OCI-M2 (cell line): ENCODE measurements around the gene ZNF134.

Source experiments
- DNase-seq: peaks from one replicate; lab custom pipeline; 2025; ENCODE audit not compliant: unreplicated experiment; lab: John Stamatoyannopoulos, UW

Gene ZNF134

DNA sequence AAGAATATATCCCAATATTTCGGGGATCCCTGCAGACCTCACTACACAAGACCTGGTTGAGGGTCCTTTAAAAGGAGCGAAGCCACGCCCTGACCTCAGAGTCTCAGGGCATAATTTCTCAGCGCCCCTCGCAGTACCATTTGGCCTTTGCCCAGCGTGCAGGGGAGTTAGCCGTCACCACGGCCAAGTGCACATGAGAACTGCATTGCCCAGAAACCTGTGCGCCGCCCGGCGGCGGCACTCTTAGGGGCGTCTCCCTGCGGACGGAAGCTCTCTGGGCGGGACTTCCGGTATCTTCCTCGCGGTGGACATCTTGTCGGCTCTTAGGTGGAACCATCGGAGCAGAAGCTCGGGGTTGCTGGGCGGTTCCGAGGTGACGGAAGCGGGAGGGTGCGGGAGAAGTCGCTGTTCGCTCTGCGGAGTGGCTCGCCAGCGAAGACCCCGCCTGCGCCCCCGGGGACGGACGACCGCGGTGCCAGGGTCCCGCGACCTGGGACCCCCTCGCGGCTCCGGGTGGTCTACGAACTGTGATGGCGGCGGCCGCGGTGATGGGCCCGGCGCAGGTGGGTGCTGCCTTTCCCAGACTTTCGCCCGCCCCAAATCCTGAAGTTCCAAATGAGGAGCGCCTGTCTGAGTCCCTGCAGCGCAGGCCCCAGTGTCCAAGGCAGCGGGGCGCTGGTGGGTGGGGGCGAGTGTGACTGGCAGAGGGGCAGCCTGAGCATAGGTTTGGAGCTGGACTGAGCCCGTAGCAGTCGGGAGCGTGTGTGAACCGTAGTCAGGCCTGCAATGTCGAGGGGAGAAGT lies at the start of gene ZNF134:
TSS of gene ZNF134 (plus strand) at position 302 of the 803 bp plus-strand sequence. CDS start 5,227 bp downstream, outside the sequence.
- peak; percentile 78 for DNase-seq

DNA sequence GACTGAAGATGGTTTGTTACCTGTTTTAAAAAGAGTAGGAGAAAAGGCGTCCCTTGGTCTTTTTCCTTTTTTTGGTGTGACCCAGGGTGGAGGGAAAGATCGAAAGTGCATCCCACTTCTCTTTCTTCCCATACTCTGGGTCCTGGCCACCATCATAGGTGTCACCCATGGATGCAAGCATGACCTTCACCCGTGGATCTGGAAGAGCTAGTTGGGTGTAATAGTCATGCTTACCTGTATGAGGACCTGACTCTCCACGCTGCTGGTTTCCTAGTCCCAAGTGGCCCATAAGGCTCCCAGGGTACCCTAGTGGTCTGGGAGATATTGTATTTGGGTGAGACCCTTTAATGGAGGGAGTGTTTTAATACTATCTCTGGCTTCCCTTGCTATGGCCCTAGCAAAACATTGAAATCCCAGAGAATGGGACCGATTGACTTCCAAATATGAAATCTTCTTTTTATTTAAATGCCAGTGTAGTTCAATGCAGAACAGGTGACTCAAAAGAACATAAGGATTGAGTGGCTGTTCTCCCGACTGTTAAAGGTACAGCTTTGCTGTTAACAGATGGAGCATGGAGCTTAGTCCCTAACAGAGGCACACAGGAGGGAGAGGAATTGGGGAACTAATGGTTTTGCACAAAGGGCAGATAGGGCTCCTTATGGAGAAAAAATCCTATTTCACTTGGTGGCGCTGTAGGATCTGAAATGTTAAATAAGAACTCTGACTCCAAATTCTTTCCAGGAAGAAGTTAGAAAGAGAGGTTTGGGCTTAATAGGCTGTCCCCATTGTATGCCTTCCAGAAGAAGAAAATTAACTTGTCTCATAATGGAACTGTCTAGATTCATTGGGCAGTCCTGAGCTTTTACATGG lies 47.4 kb upstream of the ZNF134 start:
- DNase-seq: no peak

DNA sequence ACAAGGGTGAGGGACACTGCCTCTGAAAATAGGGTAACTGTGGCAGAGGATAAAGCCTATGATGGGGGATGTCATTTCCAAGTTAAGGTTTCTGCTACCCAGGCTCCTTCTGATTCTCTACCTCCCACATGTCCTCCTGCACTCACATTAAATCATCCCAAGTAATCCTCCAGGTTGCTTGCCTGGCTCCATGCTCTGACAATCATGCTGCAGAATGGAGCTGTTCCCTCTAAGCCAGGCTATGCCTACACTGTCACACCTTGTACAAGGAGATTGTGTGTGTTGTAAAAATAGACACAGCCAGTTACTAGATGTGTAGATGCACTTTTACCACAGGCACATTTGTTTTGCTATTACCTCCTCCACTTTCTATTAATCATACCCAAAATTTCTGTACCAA lies 43.3 kb upstream of the ZNF134 start:
- no peak for DNase-seq

- no peak for DNase-seq
These were observed 41.6 kb upstream of the ZNF134 start for GRCh38 chr19:57572415-57572947.

DNA sequence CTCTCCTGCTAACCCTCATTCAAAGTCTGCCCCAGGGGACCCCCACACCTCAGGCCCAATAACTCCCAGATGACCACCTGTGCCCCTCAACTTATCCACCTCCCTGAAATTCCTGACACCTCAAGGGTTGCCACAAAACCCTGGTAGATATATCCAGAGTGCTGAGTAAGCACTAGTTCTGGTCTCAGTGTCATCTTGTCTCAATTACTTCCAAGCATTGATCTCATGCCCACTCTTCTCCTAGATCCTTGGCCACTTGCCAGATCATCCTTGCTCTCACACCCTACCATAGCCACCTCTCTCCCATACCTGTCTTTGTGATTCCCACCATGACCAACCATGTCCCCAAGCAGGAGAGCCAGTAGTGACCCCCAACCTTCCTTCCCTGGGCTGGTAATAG lies 37.4 kb upstream of the ZNF134 start:
- DNase-seq: no peak

GRCh38 chr19:57578487-57579205 lies 35.4 kb upstream of the ZNF134 start, which contains the start of gene ZNF416:
TSS of gene ZNF416 (minus strand) at chr19:57578911. CDS start at chr19:57578704, 207 bp downstream.
- DNase-seq: peak; percentile 90

GRCh38 chr19:57583104-57583520 lies 30.9 kb upstream of the ZNF134 start:
- no peak for DNase-seq

GRCh38 chr19:57583521-57584416 lies 30.3 kb upstream of the ZNF134 start, which contains the start of gene ZIK1:
TSS of gene ZIK1 (plus strand) at chr19:57584145. CDS start at chr19:57584357, 212 bp downstream.
- no peak for DNase-seq

DNA sequence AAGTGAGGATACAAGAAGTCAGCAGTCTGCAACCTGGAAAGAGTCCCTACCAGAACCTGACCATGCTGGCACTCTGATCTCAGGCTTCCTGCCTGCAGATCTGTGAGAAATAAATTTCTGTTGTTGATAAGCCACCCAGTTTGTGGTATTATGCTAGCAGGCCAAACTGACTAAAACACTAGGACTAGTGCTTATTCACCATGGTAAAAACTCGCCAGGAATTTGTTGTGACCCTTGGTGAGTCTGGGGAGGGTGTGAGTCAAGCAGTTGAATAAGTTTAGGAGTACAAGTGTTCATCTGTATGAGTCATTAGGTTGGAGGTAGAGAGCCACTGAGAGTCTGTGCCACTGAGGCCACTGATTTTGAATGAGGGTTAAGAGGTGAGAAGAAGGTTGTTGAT lies 26.5 kb upstream of the ZNF134 start:
- DNase-seq: no peak

DNA sequence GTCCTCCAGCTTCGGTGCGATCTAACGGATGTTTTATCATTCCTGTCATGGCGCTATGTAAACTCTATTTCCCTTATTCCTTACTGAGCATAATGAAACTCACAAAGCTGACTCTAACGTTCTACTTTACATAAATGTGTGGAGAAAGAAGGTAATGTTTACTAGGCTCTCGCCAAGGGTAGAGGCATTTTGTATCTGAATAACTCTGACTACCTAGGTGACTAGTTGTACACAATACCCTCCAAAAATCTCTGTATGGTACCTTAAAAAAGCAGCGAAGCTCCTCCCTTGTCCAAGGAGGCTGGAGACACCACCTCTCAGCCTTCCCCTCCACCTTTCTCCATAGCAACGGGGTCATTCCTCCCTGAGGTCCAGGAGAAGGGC lies 14.7 kb upstream of the ZNF134 start:
- no peak for DNase-seq

DNA sequence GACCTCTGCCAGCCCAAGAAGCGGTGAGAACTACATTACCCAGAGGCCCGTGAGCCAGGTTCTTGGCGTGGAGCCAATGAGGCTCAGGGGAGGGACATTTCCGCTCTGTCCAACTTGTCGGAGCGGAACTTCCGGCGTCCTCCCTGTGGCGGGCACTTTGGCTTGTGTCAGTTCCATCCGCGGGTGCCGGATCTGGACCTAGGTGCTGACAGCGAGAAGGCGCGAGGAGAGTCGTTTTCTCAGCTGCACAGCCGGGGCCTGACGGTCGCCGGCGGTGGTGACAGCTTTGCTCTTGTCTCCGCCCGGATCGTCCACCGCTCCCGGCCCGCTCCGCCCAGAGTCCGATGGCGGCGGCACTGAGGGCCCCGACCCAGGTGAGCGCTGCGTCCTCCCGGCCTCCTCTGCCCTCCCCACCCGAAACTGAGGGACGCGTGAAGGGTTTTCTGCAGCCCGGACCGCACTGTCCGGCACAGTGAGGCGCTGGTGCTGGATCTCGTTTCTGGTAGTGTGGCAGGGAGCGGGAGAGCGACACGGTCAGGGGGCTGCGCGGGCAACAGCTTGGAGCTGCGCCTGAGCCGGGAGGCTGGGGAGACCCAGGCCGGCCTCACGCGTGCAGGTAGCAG lies 14.2 kb upstream of the ZNF134 start, which contains the start of gene ZNF530:
TSS of gene ZNF530 (plus strand) at position 125 of the 623 bp plus-strand sequence. CDS start 4,461 bp downstream, outside the sequence.
- DNase-seq: peak; percentile 87

DNA sequence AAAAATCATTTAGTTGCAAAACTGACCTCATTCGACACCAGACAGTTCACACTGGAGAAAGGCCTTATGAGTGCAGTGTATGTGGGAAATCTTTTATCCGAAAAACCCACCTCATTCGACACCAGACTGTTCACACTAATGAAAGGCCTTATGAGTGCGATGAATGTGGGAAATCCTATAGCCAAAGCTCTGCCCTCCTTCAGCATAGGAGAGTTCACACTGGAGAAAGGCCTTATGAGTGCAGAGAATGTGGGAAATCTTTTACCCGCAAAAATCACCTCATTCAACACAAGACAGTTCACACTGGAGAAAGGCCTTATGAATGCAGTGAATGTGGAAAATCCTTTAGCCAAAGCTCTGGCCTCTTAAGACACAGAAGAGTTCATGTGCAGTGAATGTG lies 7.1 kb upstream of the ZNF134 start:
- DNase-seq: no peak

GRCh38 chr19:57611113-57611512 lies 2.9 kb upstream of the ZNF134 start:
- no peak for DNase-seq

DNA sequence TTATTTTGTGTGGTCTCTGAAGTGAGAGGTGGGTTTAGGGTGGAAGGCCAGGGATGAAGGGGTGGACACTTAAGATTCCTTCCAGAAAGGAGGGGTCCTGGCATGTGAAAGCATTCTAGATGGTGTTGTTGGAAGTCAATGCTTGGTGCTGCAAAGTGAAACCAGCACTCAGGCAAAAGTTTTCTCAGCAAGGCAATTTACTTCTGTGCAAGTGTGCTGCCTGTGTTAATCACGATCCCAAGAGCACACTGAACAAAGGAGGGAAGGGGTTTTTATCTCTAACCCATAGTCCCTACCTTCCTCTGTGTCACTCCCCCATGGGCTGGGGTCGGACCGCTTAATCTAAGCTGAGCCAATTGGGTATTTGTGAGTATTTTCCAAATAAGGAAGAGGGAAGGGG lies 1.3 kb downstream of the ZNF134 start:
- DNase-seq: no peak

DNA sequence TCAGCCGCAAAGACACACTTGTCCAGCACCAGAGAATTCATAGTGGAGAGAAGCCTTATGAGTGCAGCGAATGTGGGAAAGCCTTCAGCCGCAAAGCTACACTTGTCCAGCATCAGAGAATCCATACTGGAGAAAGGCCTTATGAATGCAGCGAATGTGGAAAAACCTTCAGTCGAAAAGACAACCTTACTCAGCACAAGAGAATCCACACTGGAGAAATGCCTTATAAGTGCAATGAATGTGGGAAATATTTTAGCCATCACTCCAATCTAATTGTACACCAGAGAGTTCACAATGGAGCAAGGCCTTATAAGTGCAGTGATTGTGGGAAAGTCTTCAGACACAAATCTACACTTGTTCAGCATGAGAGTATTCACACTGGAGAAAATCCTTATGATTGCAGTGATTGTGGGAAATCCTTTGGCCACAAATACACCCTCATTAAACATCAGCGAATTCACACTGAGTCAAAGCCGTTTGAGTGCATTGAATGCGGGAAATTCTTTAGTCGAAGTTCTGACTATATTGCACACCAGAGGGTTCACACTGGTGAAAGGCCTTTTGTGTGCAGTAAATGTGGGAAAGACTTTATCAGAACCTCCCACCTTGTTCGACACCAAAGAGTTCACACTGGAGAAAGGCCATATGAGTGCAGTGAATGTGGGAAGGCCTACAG lies 6.8 kb downstream of the ZNF134 start:
- DNase-seq: no peak

DNA sequence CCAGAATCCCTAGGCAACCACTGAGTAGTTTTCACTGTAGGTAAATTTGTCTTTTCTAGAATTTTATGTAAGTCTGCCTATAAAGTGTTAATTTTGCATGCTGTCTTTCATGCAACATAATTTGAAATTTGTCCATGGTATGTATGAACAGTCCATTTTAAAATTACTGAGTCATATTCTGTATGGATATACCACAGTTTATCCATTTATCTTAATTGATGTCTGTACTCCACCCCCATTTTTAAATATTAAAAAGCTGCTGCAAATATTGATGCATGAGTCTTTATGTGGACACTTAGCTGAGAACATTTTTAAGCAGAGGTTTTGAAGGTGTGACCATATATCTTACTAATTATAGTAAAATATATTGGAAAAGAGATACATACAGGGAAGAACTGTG lies 9.0 kb downstream of the ZNF134 start:
- no peak for DNase-seq

DNA sequence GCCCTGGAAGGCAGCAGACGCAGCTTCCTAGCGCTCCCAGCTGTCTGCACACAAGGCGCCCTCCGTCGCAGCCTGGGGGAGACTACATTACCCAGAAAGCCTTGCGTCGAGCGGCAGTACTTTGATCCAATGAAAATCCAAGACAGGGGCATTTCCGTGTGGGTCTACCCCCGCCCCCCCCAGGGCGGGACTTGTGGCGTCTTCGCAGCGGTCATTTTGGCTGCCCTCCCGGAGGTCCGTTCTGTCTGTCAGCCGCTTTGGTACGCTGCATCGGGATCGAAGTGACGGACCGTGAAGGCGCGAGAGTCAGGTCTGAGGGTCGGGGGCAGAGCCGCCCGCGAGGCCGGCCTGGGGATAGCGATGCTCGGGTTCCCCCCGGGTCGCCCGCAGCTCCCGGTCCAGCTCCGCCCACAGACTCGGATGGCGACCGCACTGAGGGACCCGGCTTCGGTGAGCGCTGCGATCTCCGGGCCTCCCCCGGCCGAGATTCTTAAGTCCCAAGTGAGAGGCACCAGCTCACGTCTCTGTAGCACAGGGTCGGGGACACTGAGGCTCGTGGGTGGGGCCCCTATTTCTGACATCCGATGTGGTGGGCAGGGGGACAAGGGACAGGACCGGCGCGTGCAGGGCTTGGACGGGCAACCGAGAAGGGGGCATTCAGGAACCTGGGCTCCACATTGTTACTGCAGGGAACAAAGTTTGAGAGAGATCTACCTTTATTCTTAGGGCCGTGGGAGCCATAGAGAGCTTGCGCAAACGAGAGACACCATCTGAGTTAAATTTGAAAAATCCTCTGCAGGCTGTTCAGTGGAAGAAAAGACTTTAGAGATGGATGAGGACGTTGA lies 19.2 kb downstream of the ZNF134 start, which contains the start of gene ZNF211:
TSS of gene ZNF211 (plus strand) at position 182 of the 845 bp plus-strand sequence. CDS start at position 361, 179 bp downstream.
- peak; percentile 58 for DNase-seq

- no peak for DNase-seq
These were observed 19.7 kb downstream of the ZNF134 start for GRCh38 chr19:57633832-57634131.
